HG03457 (cell line): Measurements from ENCODE around the gene SLIT3.
"Not testable (repeated sequence)": the region's sequence is repeated elsewhere in the genome, so short reads cannot be mapped to it uniquely, and the experiment has no call there.

Source experiments
- ATAC-seq: cut with Tn5 transposase; IDR thresholded peaks from one replicate; pipeline ENCODE4 v1.9.1; 2021; ENCODE audit warnings: moderate number of reproducible peaks; ENCODE audit not compliant: unreplicated experiment

The SLIT3 gene

GRCh38 chr5:169116961-169117461 lies 183.9 kb downstream of the SLIT3 start:
- ATAC-seq: no peak

- no peak for ATAC-seq
Observed at GRCh38 chr5:169115461-169116124, 185.3 kb downstream of the SLIT3 start.

- ATAC-seq: no peak
Observed at GRCh38 chr5:169114466-169115065, 186.4 kb downstream of the SLIT3 start.

GRCh38 chr5:169112016-169112415 lies 188.9 kb downstream of the SLIT3 start:
- ATAC-seq: no peak

DNA sequence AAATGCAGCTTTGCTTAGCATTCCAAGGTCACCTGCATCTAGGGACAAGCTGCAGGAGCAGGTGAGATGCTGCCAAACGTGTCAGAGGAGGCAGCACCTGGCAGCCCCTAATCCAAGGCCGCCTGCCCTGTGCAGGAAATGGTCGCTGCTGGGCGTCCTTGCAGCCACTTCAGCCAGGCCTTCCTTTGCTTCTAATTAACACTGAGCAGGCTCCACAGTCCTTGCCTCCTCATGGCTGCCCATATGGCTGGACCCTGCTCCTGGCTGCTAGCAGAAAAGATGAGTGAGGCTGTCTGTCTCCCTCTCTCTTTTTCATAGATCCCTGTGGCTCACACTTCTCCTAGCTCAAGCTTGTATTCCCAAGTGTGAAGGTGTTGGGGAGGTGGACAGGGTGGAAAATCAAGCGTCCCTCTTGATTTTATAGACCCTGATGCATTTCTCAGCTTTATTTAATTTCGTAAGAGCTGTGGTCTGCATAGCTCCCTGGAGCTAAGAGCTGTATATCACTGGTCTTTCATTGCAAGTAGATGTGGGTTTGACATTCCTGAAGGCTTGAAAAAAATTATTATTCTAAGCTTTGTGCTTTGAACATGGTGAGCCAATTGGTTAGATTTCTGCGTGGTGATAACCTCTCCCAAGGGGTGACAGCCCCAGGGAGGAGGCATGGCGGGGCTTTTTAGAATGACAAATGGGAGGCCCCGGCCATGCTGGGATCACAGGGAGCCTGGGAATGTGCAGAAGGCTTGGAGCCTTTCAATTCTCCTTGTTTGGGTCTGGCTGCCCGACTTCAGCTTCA lies 193.8 kb downstream of the SLIT3 start:
- no peak for ATAC-seq

GRCh38 chr5:169105582-169105981 lies 195.4 kb downstream of the SLIT3 start:
- not testable (repeated sequence) for ATAC-seq

- ATAC-seq: no peak
Observed at GRCh38 chr5:169104937-169105494, 195.9 kb downstream of the SLIT3 start.

- no peak for ATAC-seq
Observed at GRCh38 chr5:169103586-169104181, 197.3 kb downstream of the SLIT3 start.

DNA sequence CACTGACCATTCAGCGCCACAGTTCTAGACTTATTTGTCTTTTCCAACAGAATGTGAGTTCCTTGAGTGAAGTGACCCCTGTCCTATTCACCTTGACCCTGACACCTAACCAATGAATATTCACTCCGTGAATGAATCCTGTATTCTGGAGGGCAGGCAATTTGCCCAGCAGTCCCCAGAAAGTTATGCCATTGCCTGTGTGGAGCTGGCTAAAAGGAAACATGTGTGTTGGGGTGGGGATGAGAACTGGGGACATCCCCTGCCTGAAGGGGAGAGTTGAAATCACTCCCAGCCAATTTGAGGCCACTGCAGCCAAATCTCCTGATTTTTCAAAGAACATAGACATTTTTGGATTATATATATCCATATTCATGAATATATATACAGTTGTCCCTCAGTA lies 199.0 kb downstream of the SLIT3 start:
- no peak for ATAC-seq

- ATAC-seq: no peak
Observed at GRCh38 chr5:169100735-169101075, 200.2 kb downstream of the SLIT3 start.

DNA sequence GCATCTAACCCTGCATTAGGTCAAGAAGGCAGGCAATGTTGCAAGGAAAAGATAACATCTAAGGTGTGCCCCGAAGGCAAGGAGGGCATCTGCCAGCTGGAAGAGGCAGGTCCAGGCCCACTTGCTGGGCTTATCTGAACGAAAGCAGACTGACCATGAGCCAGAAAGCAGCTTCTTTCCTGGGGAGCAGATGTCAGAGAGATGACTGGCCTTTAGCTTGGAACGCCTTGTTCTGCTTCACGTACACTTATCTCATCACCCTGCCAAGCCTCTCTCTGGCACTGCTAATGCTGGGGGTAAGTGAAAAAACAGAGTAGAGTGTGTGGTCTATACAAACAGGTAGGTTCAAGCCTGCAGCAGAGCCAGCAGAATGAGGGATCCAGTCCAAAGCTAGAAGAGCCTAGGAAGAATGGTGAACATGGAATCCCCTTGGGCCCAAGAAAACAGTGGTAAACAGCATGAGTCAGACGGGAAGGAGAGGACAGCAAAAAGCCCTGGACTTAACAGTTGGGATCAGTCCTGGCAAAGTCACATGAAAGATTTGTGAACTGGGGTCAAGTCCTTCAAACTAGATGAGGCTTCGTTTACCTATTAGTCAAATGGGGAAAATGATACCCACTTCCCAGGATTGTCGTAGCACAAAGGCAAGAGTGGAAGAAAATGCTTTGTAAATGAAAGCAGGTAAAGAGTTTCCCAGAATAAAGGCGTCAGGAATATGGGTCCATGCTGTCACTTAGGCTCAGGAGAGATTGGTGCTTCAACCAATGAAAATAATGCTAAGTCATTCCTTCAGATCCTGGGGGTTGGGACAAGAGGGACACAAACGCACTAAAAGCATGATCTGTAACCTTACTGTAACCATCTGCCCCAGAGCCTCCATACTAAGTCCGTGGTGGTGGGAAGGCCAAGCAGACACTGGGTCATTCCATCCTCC lies 200.9 kb downstream of the SLIT3 start:
- ATAC-seq: no peak

DNA sequence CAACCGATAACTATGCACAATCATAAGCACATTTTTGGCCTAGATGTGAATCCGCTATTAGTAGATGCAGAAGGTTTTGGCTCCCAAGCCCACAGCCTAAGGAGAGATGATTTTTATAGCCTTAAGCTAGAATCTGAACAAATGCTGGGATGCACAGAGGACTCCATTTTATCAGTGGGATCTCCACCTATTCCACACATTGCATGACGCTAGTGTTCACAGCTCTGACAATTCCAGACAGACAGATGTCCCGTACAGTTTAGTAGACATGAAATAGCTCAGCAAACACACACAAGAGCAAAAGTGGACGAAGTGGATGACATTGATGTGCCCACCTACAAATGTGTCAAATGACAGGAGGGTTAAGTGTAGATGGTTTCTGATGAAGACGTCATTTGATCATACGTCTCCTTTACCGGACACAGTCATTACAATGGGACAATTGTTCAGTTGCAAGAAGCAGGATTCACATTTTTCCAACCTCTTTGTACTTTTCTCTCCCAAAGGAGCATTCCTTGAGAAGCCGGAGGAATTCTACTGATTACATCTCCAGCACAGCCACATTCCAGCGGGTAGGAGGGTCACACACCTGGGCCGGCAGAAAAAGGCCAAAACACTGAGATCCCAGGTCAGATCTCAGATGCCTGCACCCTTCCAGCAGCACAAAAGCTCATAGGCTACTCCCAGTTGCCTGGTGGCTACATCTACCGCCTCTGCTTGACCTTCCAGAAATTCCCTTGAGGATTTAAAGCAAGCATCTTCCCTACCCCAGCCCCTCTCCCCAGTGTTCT lies 202.4 kb downstream of the SLIT3 start:
- no peak for ATAC-seq

- no peak for ATAC-seq
Observed at GRCh38 chr5:169097374-169098326, 203.3 kb downstream of the SLIT3 start.

GRCh38 chr5:169095976-169096375 lies 205.0 kb downstream of the SLIT3 start:
- ATAC-seq: no peak

GRCh38 chr5:169095410-169095960 lies 205.5 kb downstream of the SLIT3 start:
- no peak for ATAC-seq

DNA sequence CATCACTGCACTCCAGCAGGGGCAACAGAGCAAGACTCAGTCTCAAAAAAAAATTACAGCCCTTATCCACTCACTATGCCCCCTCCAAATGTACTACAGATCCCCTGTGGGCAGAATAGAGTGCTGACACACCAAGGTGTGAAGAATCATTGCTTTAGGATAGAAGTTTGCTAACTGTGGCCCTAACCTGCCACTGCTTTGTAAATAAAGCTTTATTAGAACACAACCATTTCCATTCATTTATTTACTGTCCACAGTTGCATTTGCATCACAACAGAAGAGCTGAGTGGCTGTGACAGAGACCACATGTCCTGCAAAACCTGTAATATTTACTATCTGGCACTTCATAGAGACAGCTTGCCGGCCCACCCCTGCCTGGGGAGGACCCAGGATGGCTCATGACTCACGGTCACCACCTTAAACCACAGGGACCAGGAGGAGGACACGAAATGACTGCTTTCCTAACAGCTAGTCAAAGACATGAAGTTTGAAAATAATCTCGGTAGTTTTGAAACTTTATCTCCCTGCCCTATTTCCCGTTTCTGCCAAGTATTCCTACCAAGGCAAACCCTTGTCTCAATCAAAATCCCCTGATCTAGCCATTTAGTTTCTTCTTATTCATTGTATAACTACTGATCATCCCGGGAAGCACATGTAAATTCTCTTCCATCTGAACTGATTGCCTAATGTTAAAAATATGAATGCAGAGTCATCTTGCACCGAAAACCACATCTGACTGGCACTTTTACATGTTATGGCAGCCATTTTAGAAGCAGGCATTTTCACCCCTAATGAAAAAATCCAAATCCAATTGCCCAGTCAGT lies 206.1 kb downstream of the SLIT3 start:
- ATAC-seq: no peak

DNA sequence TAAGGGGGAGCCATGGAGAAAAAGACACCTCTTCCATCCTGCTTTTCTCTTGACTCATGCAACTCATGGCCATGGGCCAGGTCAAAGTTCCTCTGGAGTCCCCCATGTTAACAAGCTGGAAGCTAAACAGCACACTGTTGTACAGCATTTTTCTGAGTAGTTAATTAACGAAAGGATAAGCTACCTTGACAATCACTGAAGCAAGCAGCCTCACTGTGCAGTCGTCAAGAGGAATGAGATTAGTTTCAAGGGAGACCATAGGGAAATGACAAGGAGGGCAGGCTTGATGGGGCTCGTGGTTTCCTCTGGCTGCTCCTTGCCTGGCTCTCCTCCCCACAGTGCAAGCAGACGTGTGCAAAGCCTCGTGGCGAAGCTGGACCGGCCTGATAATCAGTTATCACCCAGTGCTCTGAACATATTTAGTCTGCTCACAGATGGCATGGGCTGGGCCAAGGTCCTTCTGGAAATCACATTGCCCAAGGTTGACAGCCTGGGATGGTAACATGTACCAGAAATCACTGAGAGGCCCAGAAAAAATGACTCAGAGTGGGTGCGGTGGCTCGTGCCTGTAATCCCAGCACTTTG lies 209.5 kb downstream of the SLIT3 start:
- no peak for ATAC-seq
